RPMI8226 (cell line): ENCODE results near the gene C1orf50.
A peak's percentile ranks its signal among the peaks of the same experiment; 100 is the strongest.
"Not testable (repeated sequence)": the region's sequence is repeated elsewhere in the genome, so short reads cannot be mapped to it uniquely, and the experiment has no call there.

Experiments used
- DNase-seq: peaks from one replicate; pipeline ENCODE4 v3.0.0-alpha.2; 2015

C1orf50 gene

DNA sequence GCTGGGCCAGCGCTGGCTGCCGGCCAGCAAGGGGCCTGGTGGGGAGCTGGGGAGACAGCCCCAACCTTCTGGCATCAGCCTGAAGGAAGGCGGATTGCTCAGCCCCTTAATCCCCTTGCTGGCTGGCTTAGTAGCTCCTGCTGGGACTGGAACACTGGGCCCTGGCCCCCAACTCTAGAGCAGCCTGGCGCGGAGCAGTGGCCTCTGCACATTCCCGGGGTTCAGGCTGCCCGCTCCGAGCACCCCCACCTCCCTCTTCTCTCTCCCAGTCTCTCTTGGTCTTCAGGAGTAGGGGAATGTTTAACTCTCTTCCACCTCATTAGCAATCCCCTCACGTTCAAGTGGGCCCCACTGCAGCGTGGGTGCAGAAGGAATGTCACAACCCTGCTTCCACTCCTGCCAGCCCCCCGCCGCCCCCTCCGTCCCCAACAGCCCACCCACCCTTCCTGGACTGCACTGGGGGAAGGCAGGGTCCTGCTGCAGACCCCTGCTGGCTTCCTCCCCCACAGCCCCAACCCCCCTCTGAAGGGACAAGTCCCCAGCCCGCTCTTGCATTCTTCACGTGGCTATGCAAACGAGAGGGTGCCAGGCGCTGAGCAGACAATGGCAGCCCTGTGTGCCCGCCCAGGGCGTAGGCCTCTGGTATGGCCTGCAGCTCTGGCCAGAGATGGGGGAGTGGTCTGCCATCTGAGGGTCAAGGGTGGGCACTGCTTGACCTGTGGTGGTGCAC is 26.0 kb upstream of the C1orf50 start:
- no peak for DNase-seq

GRCh38 chr1:42741706-42742105 is 25.3 kb upstream of the C1orf50 start:
- DNase-seq: no peak

DNA sequence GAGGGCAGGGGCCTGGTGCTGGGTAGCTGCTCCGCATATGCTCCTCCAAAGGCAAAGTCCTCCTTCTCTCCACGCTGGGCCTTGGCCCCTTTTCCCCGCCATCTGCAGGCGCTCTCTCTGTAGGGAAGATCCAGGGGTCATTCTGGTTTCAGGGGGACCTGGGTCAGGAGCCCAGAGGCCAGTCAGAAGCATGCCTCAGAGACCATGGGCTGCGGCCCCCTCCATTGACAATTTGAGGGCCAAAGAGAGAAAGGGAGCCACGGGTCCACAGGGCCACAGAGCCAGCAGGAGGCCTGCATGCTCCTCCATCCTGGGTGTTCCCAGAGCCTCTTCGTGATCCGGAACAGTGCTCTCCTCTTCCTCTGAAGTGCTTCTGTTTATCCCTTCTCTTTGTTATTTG is 24.9 kb upstream of the C1orf50 start:
- DNase-seq: no peak

DNA sequence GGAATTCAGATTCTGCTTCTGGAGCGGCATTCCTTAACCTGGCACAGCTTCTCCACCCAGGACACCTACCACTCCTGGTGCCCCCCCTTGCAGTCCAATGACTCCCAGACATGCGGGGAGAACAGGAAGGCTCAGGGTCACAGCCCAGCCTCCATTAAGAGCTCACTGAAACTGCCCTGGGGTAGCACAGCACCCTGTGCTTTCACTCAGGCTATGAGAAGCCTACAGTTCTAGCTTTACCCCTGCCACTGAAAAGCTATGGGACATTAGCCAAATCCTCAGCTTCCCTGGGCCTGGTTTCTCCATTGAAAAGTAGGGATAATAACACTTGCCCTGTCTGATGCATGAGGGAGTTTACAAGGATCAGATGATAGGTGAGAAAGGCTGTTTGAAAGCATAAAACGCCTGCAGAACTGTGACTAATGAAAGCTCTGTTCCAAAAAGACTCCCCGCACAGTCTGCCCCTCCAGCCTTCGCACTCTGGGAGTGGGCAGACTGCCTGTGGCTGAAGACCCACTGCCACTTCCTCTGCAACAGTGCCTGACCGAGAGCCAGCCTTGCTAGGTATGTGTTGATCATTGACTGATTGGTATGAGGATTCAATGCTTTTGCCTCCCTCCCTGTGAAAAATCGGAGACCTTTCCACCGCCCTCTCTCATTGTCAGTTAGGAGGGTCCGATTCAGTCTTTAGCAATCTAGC is 24.3 kb upstream of the C1orf50 start:
- DNase-seq: no peak

- no peak for DNase-seq
These were observed 23.5 kb upstream of the C1orf50 start for GRCh38 chr1:42743317-42744147.

GRCh38 chr1:42744148-42744413 is 23.0 kb upstream of the C1orf50 start:
- DNase-seq: no peak

DNA sequence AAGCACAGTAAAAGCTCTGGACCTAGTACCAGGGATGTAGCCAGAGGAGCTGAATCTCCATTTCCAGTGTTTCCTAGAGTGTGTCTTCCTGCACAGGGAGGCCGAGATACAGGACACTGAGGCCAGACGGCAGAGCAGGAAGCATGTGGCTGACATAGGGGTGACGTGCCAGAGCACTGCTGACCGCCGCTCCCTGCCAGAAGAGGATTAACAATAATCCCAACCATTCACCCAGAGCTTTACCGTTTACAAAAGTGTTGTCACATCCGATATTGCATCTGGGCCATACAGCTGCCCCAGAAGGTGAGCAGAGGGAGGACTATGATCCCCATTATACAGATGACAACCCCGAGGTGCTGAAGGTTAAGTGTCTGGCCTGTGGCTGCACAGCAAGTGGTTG is 21.2 kb upstream of the C1orf50 start:
- no peak for DNase-seq

GRCh38 chr1:42746436-42747105 is 20.5 kb upstream of the C1orf50 start:
- DNase-seq: no peak

- peak; percentile 47 for DNase-seq
These were observed 19.9 kb upstream of the C1orf50 start for GRCh38 chr1:42747125-42747524.

DNA sequence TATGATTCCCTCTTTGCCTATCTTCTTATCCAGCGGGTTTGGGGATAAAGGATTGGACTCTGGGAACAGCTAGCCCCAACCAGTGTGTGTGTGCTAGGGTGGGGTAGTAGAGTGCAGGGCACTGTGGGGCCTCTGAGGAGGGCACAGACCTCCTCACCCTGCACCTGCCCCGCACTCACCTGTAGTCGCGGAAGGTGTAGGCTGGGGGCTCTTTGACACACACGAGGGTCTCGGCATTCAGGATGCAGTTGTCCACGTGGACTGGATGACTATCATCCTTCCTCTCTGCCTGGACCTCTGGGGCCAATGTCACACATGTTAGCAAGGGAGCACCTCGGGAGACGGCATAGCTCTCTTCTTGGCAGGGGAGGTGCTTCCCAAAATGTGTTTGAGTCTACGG is 19.0 kb upstream of the C1orf50 start:
- no peak for DNase-seq

DNA sequence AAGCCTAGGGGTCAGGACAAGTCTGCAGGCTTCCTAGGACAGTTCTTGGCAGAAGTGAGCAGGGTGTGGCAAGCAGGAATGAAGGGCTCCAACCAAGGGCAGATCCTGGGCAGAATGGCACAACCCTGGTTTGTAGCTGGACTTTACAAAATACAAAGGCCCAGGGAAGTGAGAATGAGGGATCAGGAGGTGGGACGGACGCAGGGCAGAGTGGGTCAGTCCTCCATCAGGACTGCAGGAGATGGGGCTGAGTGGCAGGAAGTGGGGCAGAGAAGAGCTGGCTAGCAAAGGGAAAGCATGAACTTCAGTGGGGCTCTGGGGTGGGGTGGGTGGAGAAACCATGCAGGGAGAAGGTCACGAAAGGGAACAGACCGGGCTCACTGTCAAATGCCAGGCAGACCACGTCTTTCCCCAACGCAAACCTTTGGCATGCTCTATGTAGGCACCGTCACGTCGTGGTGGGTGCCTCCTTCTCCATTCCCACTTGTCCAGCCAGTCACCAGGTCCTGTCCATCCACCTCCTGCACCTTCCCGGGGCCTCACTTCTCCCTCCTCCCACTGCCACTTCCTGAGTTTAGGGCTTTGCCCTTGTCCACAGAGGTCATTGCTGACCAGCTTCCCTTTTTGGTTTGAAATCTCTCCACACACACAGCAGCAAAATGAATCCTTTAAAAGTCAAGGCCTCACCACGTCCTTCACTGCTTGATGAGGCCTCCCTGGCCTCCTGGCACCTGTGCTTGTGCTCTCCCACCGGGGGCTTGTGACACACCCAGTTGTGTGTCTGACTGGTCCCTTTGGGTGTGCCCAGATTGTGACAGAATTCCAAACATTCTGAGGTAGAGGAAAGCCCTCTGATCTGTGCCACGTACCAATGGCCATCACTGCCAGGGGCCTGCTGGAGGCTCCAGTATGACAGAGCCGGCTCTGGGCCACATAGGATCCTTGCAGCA is 18.3 kb upstream of the C1orf50 start:
- DNase-seq: no peak

DNA sequence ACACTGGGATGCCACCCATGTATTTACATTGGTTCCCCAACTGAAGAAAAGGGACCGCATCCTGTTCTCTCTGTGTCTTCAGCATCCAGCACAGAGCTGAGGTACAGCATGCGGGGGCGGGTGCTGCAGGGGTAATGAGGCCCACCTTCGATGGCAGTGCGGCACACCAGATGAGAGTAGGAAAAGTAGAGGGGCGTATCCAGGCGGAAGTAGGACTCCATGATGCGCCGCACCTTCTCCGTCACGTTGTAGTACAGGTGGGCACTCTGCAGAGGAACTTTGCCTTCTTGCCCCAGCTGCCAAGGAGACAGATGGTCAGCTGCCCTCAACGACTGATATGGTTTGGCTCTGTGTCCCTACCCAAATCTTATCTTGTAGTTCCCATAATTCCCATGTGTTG is 17.0 kb upstream of the C1orf50 start:
- no peak for DNase-seq

DNA sequence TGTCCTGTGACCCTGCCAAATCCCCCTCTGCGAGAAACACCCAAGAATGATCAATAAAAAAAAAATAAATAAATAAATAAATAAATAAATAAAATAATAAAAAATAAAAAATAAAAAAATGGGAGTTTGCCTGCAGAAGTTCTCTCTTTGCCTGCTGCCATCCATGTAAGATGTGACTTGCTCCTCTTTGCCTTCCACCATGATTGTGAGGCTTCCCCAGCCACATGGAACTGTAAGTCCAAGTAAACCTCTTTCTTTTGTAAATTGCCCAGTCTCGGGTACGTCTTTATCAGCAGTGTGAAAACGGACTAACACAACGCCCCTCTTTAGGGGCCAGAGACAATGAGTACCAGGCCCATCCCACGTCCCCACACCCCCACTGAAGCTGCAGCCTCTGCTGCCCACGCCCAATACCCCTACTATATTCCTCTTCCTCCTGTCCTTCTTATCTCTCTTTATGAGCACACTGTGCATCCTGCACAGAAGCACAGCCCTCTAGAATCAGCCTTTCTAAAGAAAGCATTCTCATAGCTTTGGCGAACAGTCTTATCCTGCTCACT is 15.5 kb upstream of the C1orf50 start:
- not testable (repeated sequence) for DNase-seq

DNA sequence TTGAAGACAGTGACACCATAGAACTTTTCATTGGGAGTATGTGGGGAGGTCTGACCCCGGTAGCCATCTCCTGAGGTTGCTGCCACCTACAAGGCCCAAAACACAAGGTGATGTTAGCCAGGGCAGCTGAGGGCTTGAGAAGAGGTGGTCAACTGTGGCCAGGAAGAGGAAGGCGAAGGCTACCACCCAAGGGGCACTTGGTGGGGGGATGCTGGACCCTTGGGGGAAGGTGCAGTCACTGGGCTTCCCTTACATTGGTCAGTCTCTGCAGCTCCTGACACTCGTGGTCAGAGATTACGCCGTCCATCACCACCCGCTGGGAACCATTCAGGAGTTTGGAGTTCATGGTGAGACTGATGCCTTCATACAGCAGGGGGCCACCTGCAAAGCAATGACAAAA is 14.8 kb upstream of the C1orf50 start:
- DNase-seq: no peak

GRCh38 chr1:42753070-42753469 is 14.0 kb upstream of the C1orf50 start:
- DNase-seq: no peak

DNA sequence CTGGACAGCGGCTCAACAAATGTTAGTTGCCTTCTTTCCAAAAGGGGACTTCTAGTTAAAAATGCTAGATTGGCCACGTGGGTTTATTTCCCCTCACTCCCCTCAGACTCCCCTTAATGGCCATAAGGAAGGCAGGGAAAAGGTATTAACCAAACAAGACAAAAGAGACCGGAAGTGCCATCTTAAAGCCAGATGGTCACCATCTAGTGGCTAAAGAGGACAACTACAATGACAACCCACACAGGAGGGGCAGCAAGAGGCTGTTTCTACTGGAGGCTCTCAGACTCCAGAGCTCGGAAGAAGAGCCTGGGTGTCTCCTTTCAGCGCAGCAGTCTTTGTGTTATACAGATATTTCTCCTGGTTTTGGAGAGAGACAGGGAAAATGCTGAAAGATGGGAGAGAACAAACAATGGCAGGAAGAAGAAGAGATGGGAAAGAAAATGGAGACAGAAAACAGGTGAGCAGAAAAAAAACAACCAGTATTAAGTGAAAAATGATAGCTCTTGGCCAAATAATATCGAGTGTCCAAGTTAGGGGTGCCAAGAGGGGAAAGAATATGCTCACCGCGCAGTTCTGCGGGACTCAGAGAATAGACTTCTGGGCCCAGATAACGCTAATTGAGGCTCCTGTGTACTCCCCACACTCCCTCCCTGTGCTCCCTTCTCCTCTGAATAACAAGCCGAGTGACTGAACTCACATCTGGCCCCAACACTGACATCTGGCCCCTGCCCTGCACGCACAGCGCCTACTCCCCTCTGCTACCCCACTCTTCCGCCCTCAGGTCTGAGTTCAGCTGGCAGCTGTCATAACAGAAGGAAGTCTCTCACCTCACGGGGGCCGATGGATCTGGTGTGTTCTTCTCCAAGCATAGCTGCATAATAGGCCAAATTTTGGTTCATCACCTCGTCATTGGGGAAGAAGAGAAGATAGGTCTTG is 9.8 kb upstream of the C1orf50 start:
- peak; percentile 75 for DNase-seq

GRCh38 chr1:42757892-42758275 is 9.2 kb upstream of the C1orf50 start:
- no peak for DNase-seq

GRCh38 chr1:42758641-42759040 is 8.4 kb upstream of the C1orf50 start:
- no peak for DNase-seq

DNA sequence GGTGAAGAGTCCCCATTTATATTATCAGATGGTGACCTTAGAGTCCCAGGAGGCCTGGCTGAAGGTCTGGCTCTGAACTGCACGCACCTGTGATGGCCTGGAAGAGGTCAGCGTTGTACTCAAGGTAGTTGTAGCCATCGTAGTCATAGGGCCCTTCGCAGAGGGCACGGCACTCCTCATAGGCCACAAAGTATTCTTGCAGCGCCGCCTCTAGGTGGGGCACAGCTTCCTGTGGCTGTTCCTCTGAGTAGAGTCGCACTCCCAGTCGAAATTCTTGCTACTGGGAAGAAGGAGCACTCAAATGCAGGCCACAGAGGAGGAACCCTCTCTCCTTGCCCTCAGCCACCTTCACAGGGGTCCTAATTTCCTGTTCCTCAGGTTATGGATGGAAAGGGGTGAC is 7.9 kb upstream of the C1orf50 start:
- DNase-seq: no peak

GRCh38 chr1:42761567-42761966 is 5.5 kb upstream of the C1orf50 start:
- no peak for DNase-seq

DNA sequence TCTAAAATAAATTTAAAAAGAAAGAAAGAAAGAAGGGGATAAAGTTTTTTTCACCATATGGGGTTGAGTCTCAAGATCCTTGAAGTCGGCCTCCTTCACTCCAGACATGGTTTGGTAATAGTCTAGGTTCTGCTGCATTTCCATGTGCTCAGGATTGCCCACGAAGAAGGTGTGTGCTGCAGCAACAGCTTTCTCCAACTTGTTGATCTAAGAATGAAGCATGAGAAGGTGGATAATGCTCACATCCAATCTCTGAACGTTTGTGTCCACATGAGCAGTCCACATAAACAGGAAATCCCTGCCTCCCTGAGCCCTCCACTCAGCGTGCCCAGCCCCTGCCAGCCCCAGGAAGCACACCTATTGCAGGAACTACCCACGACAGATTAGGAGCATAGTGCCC is 4.8 kb upstream of the C1orf50 start:
- no peak for DNase-seq
